22Rv1 (cell line): Measurements from ENCODE around the gene PTPRG.
A peak's percentile ranks its signal among the peaks of the same experiment; 100 is the strongest.

ENCODE experiments used
- H3K27ac ChIP-seq: fragments of 450-650 bp; 2 replicates; pipeline ENCODE4 v1.5.1; 2017
- CTCF ChIP-seq: fragments of 450-650 bp; IDR thresholded peaks from 2 replicates; pipeline ENCODE4 v1.5.1; 2017; ENCODE audit warnings: mild to moderate bottlenecking
- ZFX ChIP-seq: fragments of 450-650 bp; IDR thresholded peaks from 2 replicates; pipeline ENCODE4 v1.6.1; 2017; ENCODE audit warnings: antibody characterized with exemption, borderline replicate concordance

The PTPRG gene

GRCh38 chr3:61561374-61562041 is at the start of gene PTPRG:
Gene PTPRG, plus strand, starts transcription at chr3:61561571. Its CDS starts 717 bp downstream, at chr3:61562288.
- no peak for TF ChIP-seq ZFX
- no peak for TF ChIP-seq CTCF

GRCh38 chr3:61518590-61518989 is 42.8 kb upstream of the PTPRG start:
- H3K27ac ChIP-seq: no peak overlapping the region
- TF ChIP-seq CTCF (no peak), ZFX (no peak)

More at GRCh38 chr3:61561374-61562041, at the start of gene PTPRG:
- H3K27ac ChIP-seq: peak within 1 kb of the TSS; percentile 77

- H3K27ac ChIP-seq: no peak overlapping the region
- TF ChIP-seq CTCF (no peak), ZFX (no peak)
These were observed 40.3 kb upstream of the PTPRG start for GRCh38 chr3:61520966-61521628.

- no peak for TF ChIP-seq CTCF
- TF ChIP-seq ZFX: no peak
- H3K27ac ChIP-seq: no peak overlapping the region
These were observed 39.3 kb upstream of the PTPRG start for GRCh38 chr3:61522060-61522459.

GRCh38 chr3:61522626-61523025 is 38.7 kb upstream of the PTPRG start:
- no peak for TF ChIP-seq CTCF
- TF ChIP-seq ZFX: no peak
- no peak overlapping the region for H3K27ac ChIP-seq

GRCh38 chr3:61524933-61525332 is 36.4 kb upstream of the PTPRG start:
- H3K27ac ChIP-seq: no peak overlapping the region
- TF ChIP-seq CTCF: no peak
- TF ChIP-seq ZFX: no peak

GRCh38 chr3:61526308-61526707 is 35.1 kb upstream of the PTPRG start:
- H3K27ac ChIP-seq: no peak overlapping the region
- no peak for TF ChIP-seq ZFX
- TF ChIP-seq CTCF: no peak
